ENCODE results near the gene COL4A6. TPM values are rescaled to one million over a fixed set of nuclear protein-coding genes. Genes with fewer than 3 reads are reported as not detected.
"Not testable (repeated sequence)": the region's sequence is repeated elsewhere in the genome, so short reads cannot be mapped to it uniquely, and the experiment has no call there.

COL4A6 gene
- polyA plus RNA-seq, result 6.8 TPM
- long read RNA-seq, donor 1, result 0 reads
- long read RNA-seq, donor 2, result 0 reads
- long read RNA-seq, donor 3, partial matches to known transcripts, result 0 of 1 reads
- long read RNA-seq, donor 3, other reads (novel, unspliced or antisense), result 0 of 1 reads
- long read RNA-seq, donor 4, result 0 reads
- long read RNA-seq, donor 5, result 0 reads
- long read RNA-seq, donor 6, full-length matches to known transcripts, result 1 of 1 reads
- long read RNA-seq, donor 6, partial matches to known transcripts, result 0 of 1 reads
- long read RNA-seq, donor 6, other reads (novel, unspliced or antisense), result 0 of 1 reads
- long read RNA-seq, donor 7, partial matches to known transcripts, result 5 of 5 reads
- long read RNA-seq, donor 7, other reads (novel, unspliced or antisense), result 0 of 5 reads
- long read RNA-seq, donor 8, result 0 reads
- long read RNA-seq, donor 9, result 0 reads
- long read RNA-seq, donor 10, partial matches to known transcripts, result 0 of 2 reads
- long read RNA-seq, donor 10, other reads (novel, unspliced or antisense), result 0 of 2 reads
- long read RNA-seq, donor 11, result 0 reads

DNA sequence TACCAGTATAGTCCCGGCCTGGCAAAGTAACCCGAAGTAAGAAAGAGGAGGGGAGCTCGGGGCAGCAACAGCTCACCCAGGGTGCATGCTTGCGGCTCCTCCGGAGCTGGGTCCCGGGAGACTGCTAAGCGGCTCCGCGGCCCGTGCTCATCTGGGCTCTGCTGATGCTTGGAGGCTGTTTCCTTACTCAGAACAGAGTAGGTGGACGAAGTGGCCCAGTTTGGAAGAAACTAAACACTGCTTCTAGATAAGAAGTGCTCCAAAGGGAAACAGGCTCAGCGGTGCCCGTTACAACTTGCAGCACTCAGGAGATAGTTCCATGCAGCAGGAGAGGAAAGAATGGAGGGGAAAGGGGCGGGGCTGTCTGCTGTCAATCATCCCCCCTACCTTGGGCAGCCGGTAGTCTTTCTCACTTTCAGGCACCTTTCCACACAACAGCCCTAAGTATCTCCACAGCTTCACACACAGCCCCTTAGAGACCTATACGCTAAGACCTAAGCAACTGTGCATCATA is at the start of gene COL4A6:
TSS of gene COL4A6 (minus strand) at position 313 of the 514 bp plus-strand sequence. CDS start at position 87, 226 bp downstream.
- peak in 1 of 2 donors; percentile 27 for DNase-seq
- Histone ChIP-seq H3K27me3 (ENCODE audit: control insufficient read depth, insufficient read depth, low read length) (peaks cover 5% of the 10 kb centered on the region), H3K9me3 (ENCODE audit: control insufficient read depth, low read depth, low read length) (no peaks in the 10 kb centered on the region), H3K4me3 (ENCODE audit: low read length) (peak within 1 kb of the TSS; percentile 33), H3K36me3 (ENCODE audit: control insufficient read depth, insufficient read depth, low read length) (no peaks in the 10 kb centered on the region), H3K27ac (ENCODE audit: low read length) (no peak within 1 kb of the TSS), H3K4me1 (ENCODE audit: control insufficient read depth, insufficient read depth, low read length) (no peaks in the 10 kb centered on the region)
- no CpG with 5 or more reads among the region's 16 CpGs for WGBS (ENCODE audit: insufficient coverage, low lambda C conversion rate)

DNA sequence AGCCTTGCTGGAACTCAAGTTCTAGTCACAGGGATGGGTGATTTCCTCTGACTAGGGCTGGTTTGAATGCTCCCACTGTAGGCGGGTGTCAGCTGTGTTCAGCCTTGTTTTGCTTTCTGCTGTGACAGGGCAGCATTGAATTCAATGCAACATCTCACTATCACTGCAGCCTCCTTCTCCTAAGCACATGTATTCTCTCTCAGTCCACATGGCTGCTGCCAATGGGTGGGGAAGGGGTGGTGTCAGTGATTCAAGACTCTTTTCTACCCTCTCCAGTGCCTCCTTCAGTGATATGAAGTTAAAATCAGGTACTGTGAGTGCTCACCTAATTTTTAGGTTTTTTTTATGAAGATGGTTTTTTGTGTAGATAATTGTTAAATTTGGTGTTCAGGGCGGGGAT is 47.7 kb upstream of the COL4A6 start:
- no peak for DNase-seq
- H3K36me3 ChIP-seq (ENCODE audit: control insufficient read depth, insufficient read depth, low read length), result no peaks in the 10 kb centered on the region
- no peaks in the 10 kb centered on the region for H3K9me3 ChIP-seq (ENCODE audit: control insufficient read depth, low read depth, low read length)
- H3K4me3 ChIP-seq (ENCODE audit: low read length), result no peak overlapping the region
- no peak overlapping the region for H3K27ac ChIP-seq (ENCODE audit: low read length)
- no peaks in the 10 kb centered on the region for H3K27me3 ChIP-seq (ENCODE audit: control insufficient read depth, insufficient read depth, low read length)
- H3K4me1 ChIP-seq (ENCODE audit: control insufficient read depth, insufficient read depth, low read length), result no peaks in the 10 kb centered on the region
- no CpG with 5 or more reads among the region's 2 CpGs for WGBS (ENCODE audit: insufficient coverage, low lambda C conversion rate)

DNA sequence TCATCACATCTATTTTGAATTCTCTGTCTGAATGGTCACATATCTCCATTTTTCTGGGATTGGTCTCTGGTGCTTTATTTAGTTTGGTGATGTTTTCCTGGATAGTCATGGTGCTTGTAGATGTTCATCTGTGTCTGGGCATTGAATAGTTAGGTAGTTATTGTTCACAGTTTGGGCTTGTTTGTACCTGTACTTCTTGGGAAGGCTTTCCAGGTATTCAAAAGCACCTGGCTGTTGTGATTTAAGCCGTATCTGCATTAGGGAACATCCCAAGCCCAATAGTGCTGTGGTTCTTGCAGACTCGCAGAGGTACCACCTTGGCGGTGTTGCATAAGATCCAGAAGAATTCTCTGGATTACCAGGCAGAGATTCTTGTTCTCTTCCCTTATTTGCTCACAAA is 46.0 kb upstream of the COL4A6 start:
- Histone ChIP-seq H3K36me3 (ENCODE audit: control insufficient read depth, insufficient read depth, low read length) (no peaks in the 10 kb centered on the region), H3K4me3 (ENCODE audit: low read length) (no peak overlapping the region), H3K27ac (ENCODE audit: low read length) (no peak overlapping the region), H3K9me3 (ENCODE audit: control insufficient read depth, low read depth, low read length) (no peaks in the 10 kb centered on the region), H3K4me1 (ENCODE audit: control insufficient read depth, insufficient read depth, low read length) (no peaks in the 10 kb centered on the region), H3K27me3 (ENCODE audit: control insufficient read depth, insufficient read depth, low read length) (no peaks in the 10 kb centered on the region)
- WGBS (ENCODE audit: insufficient coverage, low lambda C conversion rate), result no CpG with 5 or more reads among the region's 3 CpGs
- DNase-seq, result no peak

- H3K4me3 ChIP-seq (ENCODE audit: low read length); H3K27me3 ChIP-seq (ENCODE audit: control insufficient read depth, insufficient read depth, low read length); H3K27ac ChIP-seq (ENCODE audit: low read length); DNase-seq; H3K9me3 ChIP-seq (ENCODE audit: control insufficient read depth, low read depth, low read length); H3K36me3 ChIP-seq (ENCODE audit: control insufficient read depth, insufficient read depth, low read length); H3K4me1 ChIP-seq (ENCODE audit: control insufficient read depth, insufficient read depth, low read length): not testable (repeated sequence)
- WGBS (ENCODE audit: insufficient coverage, low lambda C conversion rate), result no CpG with 5 or more reads among the region's 6 CpGs
Measured at GRCh38 chrX:108481528-108481927, 43.3 kb upstream of the COL4A6 start.

GRCh38 chrX:108473979-108474378 is 35.8 kb upstream of the COL4A6 start:
- no peaks in the 10 kb centered on the region for H3K36me3 ChIP-seq (ENCODE audit: control insufficient read depth, insufficient read depth, low read length)
- H3K27me3 ChIP-seq (ENCODE audit: control insufficient read depth, insufficient read depth, low read length), result no peaks in the 10 kb centered on the region
- H3K4me1 ChIP-seq (ENCODE audit: control insufficient read depth, insufficient read depth, low read length), result no peaks in the 10 kb centered on the region
- H3K4me3 ChIP-seq (ENCODE audit: low read length), result no peak overlapping the region
- H3K27ac ChIP-seq (ENCODE audit: low read length), result no peak overlapping the region
- no peaks in the 10 kb centered on the region for H3K9me3 ChIP-seq (ENCODE audit: control insufficient read depth, low read depth, low read length)
- no peak for DNase-seq

GRCh38 chrX:108468486-108468885 is 30.3 kb upstream of the COL4A6 start:
- Histone ChIP-seq H3K36me3 (ENCODE audit: control insufficient read depth, insufficient read depth, low read length) (no peaks in the 10 kb centered on the region), H3K27me3 (ENCODE audit: control insufficient read depth, insufficient read depth, low read length) (no peaks in the 10 kb centered on the region), H3K4me1 (ENCODE audit: control insufficient read depth, insufficient read depth, low read length) (no peaks in the 10 kb centered on the region), H3K4me3 (ENCODE audit: low read length) (no peak overlapping the region), H3K9me3 (ENCODE audit: control insufficient read depth, low read depth, low read length) (no peaks in the 10 kb centered on the region), H3K27ac (ENCODE audit: low read length) (no peak overlapping the region)
- no CpG with 5 or more reads among the region's 1 CpG for WGBS (ENCODE audit: insufficient coverage, low lambda C conversion rate)
- no peak for DNase-seq

DNA sequence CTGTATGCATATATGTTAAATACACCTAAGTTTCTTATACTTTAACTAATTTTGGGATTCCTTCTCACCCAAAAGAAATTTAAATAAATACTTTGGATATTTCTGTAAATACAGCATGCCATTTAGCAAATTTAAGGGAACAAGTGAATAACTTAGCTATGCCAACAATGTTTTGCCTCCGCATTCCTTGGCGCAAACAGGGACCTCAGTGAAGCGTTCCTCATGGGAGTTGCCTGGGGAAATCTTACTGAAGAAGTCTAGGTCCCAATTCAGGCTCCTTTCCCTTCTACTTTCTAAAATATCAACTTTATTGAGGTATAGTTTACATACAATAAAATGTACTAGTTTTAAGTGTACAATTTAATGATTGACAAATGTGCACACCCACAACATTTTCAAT is 26.4 kb upstream of the COL4A6 start:
- WGBS (ENCODE audit: insufficient coverage, low lambda C conversion rate), result no CpG with 5 or more reads among the region's 3 CpGs
- no peaks in the 10 kb centered on the region for H3K27me3 ChIP-seq (ENCODE audit: control insufficient read depth, insufficient read depth, low read length)
- DNase-seq, result no peak

GRCh38 chrX:108456971-108457477 is 18.8 kb upstream of the COL4A6 start:
- Histone ChIP-seq H3K9me3 (ENCODE audit: control insufficient read depth, low read depth, low read length) (no peaks in the 10 kb centered on the region), H3K27ac (ENCODE audit: low read length) (no peak overlapping the region), H3K4me1 (ENCODE audit: control insufficient read depth, insufficient read depth, low read length) (no peaks in the 10 kb centered on the region), H3K4me3 (ENCODE audit: low read length) (no peak overlapping the region), H3K36me3 (ENCODE audit: control insufficient read depth, insufficient read depth, low read length) (no peaks in the 10 kb centered on the region), H3K27me3 (ENCODE audit: control insufficient read depth, insufficient read depth, low read length) (no peaks in the 10 kb centered on the region)
- no CpG with 5 or more reads among the region's 4 CpGs for WGBS (ENCODE audit: insufficient coverage, low lambda C conversion rate)
- no peak for DNase-seq

More for the DNA sequence above, 26.4 kb upstream of the COL4A6 start:
- no peaks in the 10 kb centered on the region for H3K9me3 ChIP-seq (ENCODE audit: control insufficient read depth, low read depth, low read length)
- H3K4me3 ChIP-seq (ENCODE audit: low read length), result no peak overlapping the region
- H3K27ac ChIP-seq (ENCODE audit: low read length), result no peak overlapping the region
- no peaks in the 10 kb centered on the region for H3K4me1 ChIP-seq (ENCODE audit: control insufficient read depth, insufficient read depth, low read length)
- H3K36me3 ChIP-seq (ENCODE audit: control insufficient read depth, insufficient read depth, low read length), result no peaks in the 10 kb centered on the region

- Histone ChIP-seq H3K4me3 (ENCODE audit: low read length) (no peak overlapping the region), H3K36me3 (ENCODE audit: control insufficient read depth, insufficient read depth, low read length) (no peaks in the 10 kb centered on the region), H3K27me3 (ENCODE audit: control insufficient read depth, insufficient read depth, low read length) (no peaks in the 10 kb centered on the region), H3K27ac (ENCODE audit: low read length) (no peak overlapping the region), H3K4me1 (ENCODE audit: control insufficient read depth, insufficient read depth, low read length) (no peaks in the 10 kb centered on the region), H3K9me3 (ENCODE audit: control insufficient read depth, low read depth, low read length) (no peaks in the 10 kb centered on the region)
- no peak for DNase-seq
- WGBS (ENCODE audit: insufficient coverage, low lambda C conversion rate), result no CpG with 5 or more reads among the region's 3 CpGs
Measured at GRCh38 chrX:108453841-108454240, 15.6 kb upstream of the COL4A6 start.

- Histone ChIP-seq H3K9me3 (ENCODE audit: control insufficient read depth, low read depth, low read length) (no peaks in the 10 kb centered on the region), H3K27ac (ENCODE audit: low read length) (no peak overlapping the region), H3K4me3 (ENCODE audit: low read length) (no peak overlapping the region), H3K27me3 (ENCODE audit: control insufficient read depth, insufficient read depth, low read length) (no peaks in the 10 kb centered on the region), H3K36me3 (ENCODE audit: control insufficient read depth, insufficient read depth, low read length) (no peaks in the 10 kb centered on the region), H3K4me1 (ENCODE audit: control insufficient read depth, insufficient read depth, low read length) (no peaks in the 10 kb centered on the region)
- no CpG with 5 or more reads among the region's 2 CpGs for WGBS (ENCODE audit: insufficient coverage, low lambda C conversion rate)
- no peak for DNase-seq
Measured at GRCh38 chrX:108447303-108447702, 9.1 kb upstream of the COL4A6 start.
